SK-N-SH (cell line): ENCODE measurements around the gene RAB4B.

Source experiments
- CTCF ChIP-seq: fragments of 200-600 bp; sonication (generic); IDR thresholded peaks from 2 replicates; pipeline ENCODE4 v1.6.1; 2017; ENCODE audit warnings: antibody characterized with exemption, mild to moderate bottlenecking, moderate library complexity
- EP300 ChIP-seq, 2 experiments: IDR thresholded peaks; 2 replicates each; pipeline versions ENCODE4 v1.4.0 to v1.6.1; 2012; ENCODE audit warnings: borderline replicate concordance in 1 of 2, low read depth in 1 of 2, low read length in 1 of 2
- EZH2phosphoT487 ChIP-seq: fragments of 200-600 bp; sonication (generic); IDR thresholded peaks from 2 replicates; pipeline ENCODE4 v1.6.1; 2017; ENCODE audit warnings: low read depth, mixed run types, mild to moderate bottlenecking, antibody characterized with exemption, moderate library complexity, borderline replicate concordance
- GABPA ChIP-seq: IDR thresholded peaks from 2 replicates; pipeline ENCODE4 v1.4.0; 2012; ENCODE audit warnings: low read depth, mild to moderate bottlenecking
- JUND ChIP-seq: IDR thresholded peaks from 2 replicates; pipeline ENCODE4 v1.4.0; 2012
- NRF1 ChIP-seq: IDR thresholded peaks from 2 replicates; pipeline ENCODE4 v1.6.1; 2012; ENCODE audit warnings: low read depth, mild to moderate bottlenecking, low read length
- REST ChIP-seq: IDR thresholded peaks from 2 replicates; pipeline ENCODE4 v1.6.1; 2012; ENCODE audit warnings: mild to moderate bottlenecking, low read depth, low read length, moderate library complexity
- RFX5 ChIP-seq: IDR thresholded peaks from 2 replicates; pipeline ENCODE4 v1.6.1; 2012; ENCODE audit warnings: mild to moderate bottlenecking, improper control_type of control experiment, low read length
- TCF12 ChIP-seq: IDR thresholded peaks from 2 replicates; pipeline ENCODE4 v1.4.0; 2012
- YY1 ChIP-seq: IDR thresholded peaks from 2 replicates; pipeline ENCODE4 v1.4.0; 2012; ENCODE audit warnings: low read depth, mild to moderate bottlenecking

DNA sequence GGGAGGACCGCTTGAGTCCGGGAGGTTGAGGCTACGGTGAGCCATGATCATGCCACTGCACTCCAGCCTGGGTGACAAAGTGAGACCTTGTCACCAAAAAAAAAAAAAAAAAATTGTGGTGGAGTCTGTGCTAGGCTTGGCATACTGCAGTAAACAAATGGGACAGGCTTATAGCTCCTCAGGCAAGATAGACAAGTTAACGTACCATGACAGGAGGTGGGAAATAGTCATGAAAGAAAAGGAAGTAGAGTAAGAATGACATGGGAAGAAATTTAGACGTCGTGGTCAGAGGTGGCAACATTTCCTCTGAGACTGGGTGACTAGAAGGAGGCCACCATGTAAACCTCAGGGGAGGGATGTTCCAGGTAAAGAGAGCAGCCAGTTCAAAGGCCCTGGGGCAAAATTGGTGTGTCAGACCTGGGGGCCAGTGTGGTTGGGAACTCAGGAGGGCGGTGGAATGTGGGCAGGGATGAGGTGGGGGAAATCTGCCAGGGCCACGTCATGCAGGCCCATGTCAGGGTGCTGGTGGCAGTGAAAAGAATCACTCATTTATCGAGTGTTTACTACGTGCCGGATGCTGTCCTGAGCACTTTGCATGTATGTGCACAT lies 21.4 kb upstream of the RAB4B start:
- no peak for TF ChIP-seq TCF12
- TF ChIP-seq CTCF: no peak
- TF ChIP-seq REST: no peak
- TF ChIP-seq EZH2phosphoT487: no peak
- TF ChIP-seq EP300 (IDR thresholded peaks at IDR 0.05; ENCODE audit: borderline replicate concordance in 1 of 2, low read depth in 1 of 2, low read length in 1 of 2): no peak
- no peak for TF ChIP-seq NRF1
- no peak for TF ChIP-seq JUND
- TF ChIP-seq RFX5: no peak
- no peak for TF ChIP-seq GABPA
- TF ChIP-seq YY1: no peak
